NT2/D1 (cell line): ENCODE measurements around the gene CTBP2.

Source experiments
- SUZ12 ChIP-seq: IDR thresholded peaks from 2 replicates; pipeline ENCODE4 v1.6.1; 2011; ENCODE audit not compliant: insufficient read length, insufficient read depth; ENCODE audit errors: extremely low read depth
- YY1 ChIP-seq: IDR thresholded peaks from 2 replicates; pipeline ENCODE4 v1.6.1; 2011; ENCODE audit not compliant: insufficient read length, insufficient read depth
- ZNF274 ChIP-seq: IDR thresholded peaks from 2 replicates; pipeline ENCODE4 v1.6.1; 2011; ENCODE audit warnings: mild to moderate bottlenecking, low read depth, low read length

- no peak for TF ChIP-seq SUZ12
- no peak for TF ChIP-seq YY1
- no peak for TF ChIP-seq ZNF274
These were observed 200.8 kb downstream of the CTBP2 start for GRCh38 chr10:124959564-124959963.
